Body of pancreas (tissue), 4 donors: ENCODE results near the gene TMEM151B.

Experiments used
- CTCF ChIP-seq, 7 experiments: fragments of 450-650 bp in 4 of 7; fragments of 200-600 bp in 3 of 7; sonication (generic) in 3 of 7; IDR thresholded peaks; one replicate each; pipeline ENCODE4 v1.5.1; 2016 to 2019; ENCODE audit warnings: antibody characterized with exemption in 7 of 7
- POLR2A ChIP-seq, 3 donors: fragments of 450-650 bp; IDR thresholded peaks; one replicate each; pipeline ENCODE4 v1.6.1; 2016; ENCODE audit warnings: antibody characterized with exemption in 3 of 3, mild to moderate bottlenecking in 2 of 3

DNA sequence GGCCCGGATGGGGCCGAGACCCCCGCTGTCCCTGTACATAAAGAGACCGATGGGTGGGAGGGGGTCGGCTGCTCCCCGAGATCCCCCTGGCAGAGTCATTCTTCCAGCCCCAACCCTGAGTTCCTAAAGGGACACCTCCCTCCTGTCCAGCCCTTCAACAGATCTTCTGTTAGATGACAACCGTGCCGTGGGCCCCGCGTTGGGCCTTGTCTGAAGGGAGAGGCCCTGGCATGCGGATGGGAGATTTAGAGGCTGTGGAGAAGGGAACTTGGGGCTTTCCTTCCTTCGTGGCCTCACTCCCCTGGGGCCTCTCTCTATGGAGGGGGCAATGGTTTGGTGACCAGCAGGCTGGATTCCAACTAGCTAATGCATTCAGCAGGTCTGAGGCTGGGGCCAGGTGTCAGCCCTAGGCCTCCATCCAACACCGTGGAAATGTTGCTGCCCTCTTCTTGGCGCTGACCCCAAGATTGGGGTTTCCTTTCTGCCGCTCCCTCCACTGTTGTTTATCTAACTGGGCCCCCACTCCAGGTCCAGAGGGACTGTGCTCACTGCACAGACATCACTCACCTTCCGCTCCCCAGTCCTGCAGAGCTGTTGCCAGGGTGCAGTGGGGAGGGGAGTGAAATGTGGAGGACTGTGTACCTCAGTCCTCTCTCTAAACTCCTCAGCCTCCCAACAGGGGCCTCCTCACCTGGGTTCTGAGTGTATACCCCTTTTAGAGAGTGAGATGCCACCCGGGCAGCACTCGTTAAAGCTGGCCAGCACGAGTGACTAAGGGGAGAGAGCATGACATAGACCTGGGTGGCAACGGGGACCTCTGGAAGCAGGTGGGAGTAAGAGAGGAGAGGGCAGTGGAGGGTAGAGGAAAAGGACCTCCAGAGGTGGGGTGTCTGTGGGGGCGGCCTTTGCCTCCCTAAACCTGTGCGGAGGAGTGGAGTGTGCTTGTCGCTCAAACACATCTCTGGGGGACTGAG, 6.7 kb downstream of the TMEM151B start:
- no peak for TF ChIP-seq CTCF (IDR thresholded peaks at IDR 0.05)
- TF ChIP-seq POLR2A (IDR thresholded peaks at IDR 0.05), result no peak
